Prostate gland (tissue), 2 donors: ENCODE measurements around the gene MMS22L.

Source experiments
- CTCF ChIP-seq, 4 experiments: fragments of 200-600 bp in 2 of 4; fragments of 450-650 bp in 2 of 4; sonication (generic) in 2 of 4; IDR thresholded peaks; 1 replicate in 3 of 4; 2 replicates in 1 of 4; pipeline ENCODE4 v1.5.1; 2016 to 2019; ENCODE audit warnings: antibody characterized with exemption in 4 of 4, mild to moderate bottlenecking in 2 of 4, moderate library complexity in 2 of 4
- POLR2A ChIP-seq: fragments of 450-650 bp; IDR thresholded peaks from one replicate; pipeline ENCODE4 v1.6.1; 2016; ENCODE audit warnings: antibody characterized with exemption, mild to moderate bottlenecking

- TF ChIP-seq POLR2A: no peak
- TF ChIP-seq CTCF (IDR thresholded peaks at IDR 0.05): no peak
These were observed 34.0 kb upstream of the MMS22L start for GRCh38 chr6:97316978-97317377.
